ENCODE data around the gene ZNF541. TPM values are rescaled to one million over a fixed set of nuclear protein-coding genes. Genes with fewer than 3 reads are reported as not detected.
A peak's percentile ranks its signal among the peaks of the same experiment; 100 is the strongest.

Gene ZNF541
- total and polyA plus RNA-seq, 5 donors from 2014 or later = 0.07 to 0.52 (median 0.32) TPM; not detected in 1

DNA sequence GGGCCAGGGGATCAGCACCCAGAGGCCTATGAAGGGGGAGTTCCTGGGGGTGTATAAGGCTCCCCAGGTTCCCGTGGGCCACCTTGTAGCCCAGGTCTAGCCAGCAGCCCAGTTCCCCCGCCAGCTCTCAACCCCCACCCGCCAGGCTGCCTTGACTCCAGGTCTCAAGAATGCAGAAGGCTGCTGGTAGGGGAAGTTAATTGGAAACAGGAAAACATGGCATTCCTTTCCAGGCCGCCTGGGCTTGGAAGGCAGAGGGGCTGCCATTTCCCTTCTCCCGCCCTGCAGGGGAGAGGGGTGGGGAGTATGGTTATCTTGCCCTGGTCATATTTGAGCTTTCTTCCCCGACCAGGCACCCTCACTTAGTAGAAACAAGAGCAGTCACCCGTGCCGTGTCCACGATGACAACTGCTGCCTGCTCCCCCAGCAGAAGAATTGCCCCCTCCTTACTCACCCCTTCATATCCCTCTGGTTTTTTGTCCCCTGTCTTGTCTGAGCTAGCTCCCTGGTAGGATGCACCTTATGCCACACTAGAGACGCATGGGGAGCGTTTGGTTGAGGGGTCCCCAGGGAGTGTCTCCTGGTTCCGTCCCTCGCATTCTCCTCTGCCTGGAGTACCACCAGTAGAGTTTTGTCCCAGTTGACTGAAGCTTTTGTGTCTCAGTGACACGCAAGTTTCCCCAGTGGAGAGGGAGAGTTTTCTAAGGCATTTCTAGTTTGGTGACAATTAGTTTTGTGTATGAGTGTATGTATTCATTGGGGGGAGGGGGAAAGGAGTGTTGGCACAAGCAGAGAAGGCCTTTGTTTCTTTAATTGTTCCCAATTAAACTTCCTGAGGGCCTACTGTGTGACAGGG, 40.4 kb upstream of the ZNF541 start:
- Histone ChIP-seq H3K4me1 (ENCODE audit: control insufficient read depth, insufficient read depth, low read length, poor library complexity, severe bottlenecking) (peaks cover 37% of the 10 kb centered on the region), H3K27me3 (ENCODE audit: control insufficient read depth, insufficient read depth, low read length) (no peaks in the 10 kb centered on the region), H3K9me3 (ENCODE audit: control insufficient read depth in 2 of 2, low read length in 2 of 2) (no peaks in the 10 kb centered on the region), H3K36me3 (ENCODE audit: control insufficient read depth, insufficient read depth, low read length) (peaks cover 8% of the 10 kb centered on the region), H3K27ac (ENCODE audit: insufficient read depth, low read length, poor library complexity, severe bottlenecking) (no peak overlapping the region), H3K4me3 (ENCODE audit: low read depth, low read length) (no peak overlapping the region)
- peak overlapping the region in 2 of 4 donors; percentile 6 to 51 for H3K4me3 Mint-ChIP-seq
- DNase-seq = no peak
- peak overlapping the region in 1 of 3 donors; percentile 22 for H3K27ac Mint-ChIP-seq
- peaks cover 14% of the 10 kb centered on the region for H3K36me3 Mint-ChIP-seq
- peaks cover 12 to 65% (median 44%) of the 10 kb centered on the region in 4 donors for H3K4me1 Mint-ChIP-seq
- no peak for ATAC-seq (ENCODE audit: low read depth in 2 of 2)
- peaks cover 8% of the 10 kb centered on the region for H3K27me3 Mint-ChIP-seq
- H3K9me3 Mint-ChIP-seq = peaks cover 0 to 2% (median 0%) of the 10 kb centered on the region in 7 donors

DNA sequence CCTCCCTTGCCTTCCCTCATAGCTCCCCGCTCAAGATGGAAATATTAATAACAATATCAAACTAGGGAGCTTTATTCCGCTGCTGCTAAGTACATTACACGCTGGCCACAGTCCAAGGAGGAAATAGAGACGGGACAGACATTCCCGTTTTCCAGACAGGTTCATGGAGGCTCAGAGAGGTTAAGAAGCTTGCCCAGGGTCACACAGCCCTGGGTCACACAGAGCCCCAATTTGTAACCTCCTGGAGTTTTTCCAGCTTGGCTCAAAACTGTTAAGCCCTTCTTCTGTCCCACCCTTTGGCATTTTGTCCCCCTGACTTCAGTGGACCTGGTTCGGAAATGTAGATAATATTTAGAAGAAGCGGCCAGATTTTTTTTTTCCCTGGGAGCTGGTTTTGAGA, 38.0 kb upstream of the ZNF541 start:
- Histone ChIP-seq H3K36me3 (ENCODE audit: control insufficient read depth, insufficient read depth, low read length) (peaks cover 8% of the 10 kb centered on the region), H3K4me3 (ENCODE audit: low read depth, low read length) (peak overlapping the region; percentile 70)
- H3K4me1 Mint-ChIP-seq = peaks cover 14 to 59% (median 38%) of the 10 kb centered on the region in 4 donors

DNA sequence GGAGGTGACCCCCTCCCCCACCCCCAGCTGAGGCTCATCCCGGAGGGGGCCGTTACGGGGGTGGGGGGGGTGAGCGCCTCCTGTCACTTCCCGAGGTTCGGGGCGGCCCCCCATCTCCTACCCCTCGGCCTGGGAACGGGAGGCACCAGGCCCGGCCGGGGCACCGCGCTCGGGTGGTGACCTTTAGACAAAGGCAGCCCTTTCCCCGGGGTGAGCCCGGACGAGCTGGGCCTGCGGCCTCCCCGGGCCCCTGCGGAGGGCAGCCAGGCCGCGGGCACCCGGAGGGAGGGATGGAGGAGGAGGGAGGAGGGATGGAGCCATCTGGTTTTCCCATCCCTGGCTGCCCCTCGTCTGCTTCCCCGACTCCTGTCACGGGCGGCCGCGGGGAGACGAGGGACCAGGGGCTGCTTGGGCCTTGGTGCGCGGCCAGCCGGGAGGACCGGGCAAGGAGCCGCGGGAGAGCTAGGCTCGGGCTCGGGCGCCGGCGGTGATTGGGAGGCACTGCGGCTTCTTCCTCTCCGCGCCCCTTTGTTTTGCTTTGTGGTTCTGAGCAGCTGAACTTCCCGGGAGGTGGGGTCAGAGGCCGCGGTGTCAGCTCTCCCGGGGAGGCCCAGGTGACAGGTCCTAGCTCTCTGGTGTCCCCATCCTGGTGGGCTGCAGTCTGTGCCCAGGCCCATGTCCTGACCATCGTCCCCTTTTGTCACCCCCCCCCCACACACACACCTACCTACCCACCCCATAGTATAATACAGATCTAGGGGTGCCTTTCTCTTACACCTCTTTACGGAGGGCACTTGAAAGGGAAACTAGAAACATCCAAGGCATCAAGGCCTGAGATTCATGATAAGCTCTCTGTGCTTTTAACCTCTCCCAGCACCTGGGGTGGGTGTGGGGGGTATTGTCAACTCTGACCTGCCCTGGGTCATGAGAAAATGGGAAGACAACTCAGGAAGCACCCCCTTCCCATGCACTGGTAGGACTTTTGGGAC, 37.3 kb upstream of the ZNF541 start:
- H3K4me1 Mint-ChIP-seq = peaks cover 12 to 54% (median 32%) of the 10 kb centered on the region in 4 donors
- H3K27ac Mint-ChIP-seq = peak overlapping the region; percentile 80 to 93 (median 88)
- Histone ChIP-seq H3K4me1 (ENCODE audit: control insufficient read depth, insufficient read depth, low read length, poor library complexity, severe bottlenecking) (peaks cover 33% of the 10 kb centered on the region), H3K36me3 (ENCODE audit: control insufficient read depth, insufficient read depth, low read length) (peaks cover 8% of the 10 kb centered on the region), H3K27me3 (ENCODE audit: control insufficient read depth, insufficient read depth, low read length) (no peaks in the 10 kb centered on the region), H3K9me3 (ENCODE audit: control insufficient read depth in 2 of 2, low read length in 2 of 2) (no peaks in the 10 kb centered on the region), H3K27ac (ENCODE audit: insufficient read depth, low read length, poor library complexity, severe bottlenecking) (peak overlapping the region; percentile 72), H3K4me3 (ENCODE audit: low read depth, low read length) (peak overlapping the region; percentile 70)
- peak overlapping the region; percentile 84 to 97 (median 89) for H3K4me3 Mint-ChIP-seq
- peak in 1 of 2 donors; percentile 10 for ATAC-seq (ENCODE audit: low read depth in 2 of 2)
- H3K27me3 Mint-ChIP-seq = peaks cover 8% of the 10 kb centered on the region
- H3K36me3 Mint-ChIP-seq = peaks cover 11% of the 10 kb centered on the region
- peak; percentile 29 to 71 (median 51) for DNase-seq
- H3K9me3 Mint-ChIP-seq = peaks cover 0 to 3% (median 0%) of the 10 kb centered on the region in 7 donors

More for the DNA sequence above, 38.0 kb upstream of the ZNF541 start:
- H3K27me3 Mint-ChIP-seq = peaks cover 8% of the 10 kb centered on the region
- peaks cover 14% of the 10 kb centered on the region for H3K36me3 Mint-ChIP-seq
- H3K27ac ChIP-seq (ENCODE audit: insufficient read depth, low read length, poor library complexity, severe bottlenecking) = peak overlapping the region; percentile 72
- H3K9me3 Mint-ChIP-seq = peaks cover 0 to 3% (median 0%) of the 10 kb centered on the region in 7 donors
- peak overlapping the region; percentile 80 to 93 (median 88) for H3K27ac Mint-ChIP-seq
- peaks cover 36% of the 10 kb centered on the region for H3K4me1 ChIP-seq (ENCODE audit: control insufficient read depth, insufficient read depth, low read length, poor library complexity, severe bottlenecking)
- ATAC-seq (ENCODE audit: low read depth in 2 of 2) (no peak), DNase-seq (no peak)
- H3K4me3 Mint-ChIP-seq = peak overlapping the region; percentile 84 to 97 (median 89)
- H3K9me3 ChIP-seq (ENCODE audit: control insufficient read depth in 2 of 2, low read length in 2 of 2) = no peaks in the 10 kb centered on the region
- no peaks in the 10 kb centered on the region for H3K27me3 ChIP-seq (ENCODE audit: control insufficient read depth, insufficient read depth, low read length)

DNA sequence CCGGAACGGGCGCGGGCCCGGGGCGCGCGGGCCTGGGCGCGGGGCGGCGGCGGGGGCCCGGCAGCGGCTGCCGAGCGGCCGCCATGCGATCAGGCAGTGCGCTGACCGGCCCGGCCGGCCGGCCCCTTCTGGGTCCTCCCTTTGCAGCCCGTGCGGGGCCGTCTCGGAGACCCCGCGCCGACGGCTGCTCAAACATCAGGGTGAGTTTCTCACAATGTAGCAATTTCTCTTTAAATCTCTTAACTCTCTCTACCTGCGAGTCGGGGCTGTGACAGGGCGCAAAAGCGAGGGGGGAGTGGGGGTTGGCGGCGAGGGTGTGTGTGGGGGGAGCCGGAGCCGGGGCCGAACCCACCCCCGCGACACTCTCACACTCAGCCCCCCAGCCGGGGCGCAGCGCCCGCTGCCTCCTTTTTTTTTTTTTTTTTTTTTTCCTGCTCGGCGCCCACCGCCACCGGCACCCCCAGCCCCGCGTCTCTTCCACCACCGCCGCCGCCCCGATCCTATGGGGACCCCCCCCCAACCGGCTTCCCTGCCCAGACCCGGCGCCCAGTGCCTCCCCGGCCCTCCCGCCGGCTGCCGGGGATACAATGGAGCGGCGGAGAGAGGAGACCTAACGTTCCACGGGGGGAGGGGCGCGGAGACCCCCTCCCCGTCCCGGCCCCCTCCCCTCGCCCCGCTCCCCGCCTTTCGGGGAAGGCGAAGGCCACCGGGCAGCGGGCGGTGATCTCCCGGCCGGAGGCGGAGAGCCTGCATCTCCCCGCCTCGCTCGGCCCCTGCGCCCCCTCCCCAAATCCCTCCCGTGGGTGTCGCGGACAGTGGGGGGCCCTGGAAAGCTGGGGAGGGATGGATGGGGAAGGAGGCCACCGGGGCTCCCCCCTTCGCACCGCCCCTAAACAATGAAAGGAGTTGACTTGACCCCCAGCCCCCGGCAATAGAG, 36.3 kb upstream of the ZNF541 start, which contains the start of gene BICRA:
TSS of gene BICRA (plus strand) at position 166 of the 937 bp plus-strand sequence. CDS start 64,441 bp downstream, outside the sequence.
- ATAC-seq (ENCODE audit: low read depth in 2 of 2) (peak; percentile 69 to 74), DNase-seq (peak; percentile 74 to 89 (median 84))
- Histone ChIP-seq H3K36me3 (ENCODE audit: control insufficient read depth, insufficient read depth, low read length) (peaks cover 4% of the 10 kb centered on the region), H3K27me3 (ENCODE audit: control insufficient read depth, insufficient read depth, low read length) (no peaks in the 10 kb centered on the region), H3K4me1 (ENCODE audit: control insufficient read depth, insufficient read depth, low read length, poor library complexity, severe bottlenecking) (peaks cover 32% of the 10 kb centered on the region), H3K9me3 (ENCODE audit: control insufficient read depth in 2 of 2, low read length in 2 of 2) (no peaks in the 10 kb centered on the region), H3K27ac (ENCODE audit: insufficient read depth, low read length, poor library complexity, severe bottlenecking) (peak within 1 kb of the TSS; percentile 88), H3K4me3 (ENCODE audit: low read depth, low read length) (peak within 1 kb of the TSS; percentile 69)
- Mint-ChIP-seq H3K27ac (peak within 1 kb of the TSS; percentile 78 to 96 (median 87)), H3K9me3 (peaks cover 0 to 3% (median 0%) of the 10 kb centered on the region in 7 donors), H3K4me1 (peaks cover 12 to 49% (median 28%) of the 10 kb centered on the region in 4 donors), H3K4me3 (peak within 1 kb of the TSS; percentile 93 to 96 (median 94)), H3K27me3 (peaks cover 10% of the 10 kb centered on the region), H3K36me3 (peaks cover 7% of the 10 kb centered on the region)

DNA sequence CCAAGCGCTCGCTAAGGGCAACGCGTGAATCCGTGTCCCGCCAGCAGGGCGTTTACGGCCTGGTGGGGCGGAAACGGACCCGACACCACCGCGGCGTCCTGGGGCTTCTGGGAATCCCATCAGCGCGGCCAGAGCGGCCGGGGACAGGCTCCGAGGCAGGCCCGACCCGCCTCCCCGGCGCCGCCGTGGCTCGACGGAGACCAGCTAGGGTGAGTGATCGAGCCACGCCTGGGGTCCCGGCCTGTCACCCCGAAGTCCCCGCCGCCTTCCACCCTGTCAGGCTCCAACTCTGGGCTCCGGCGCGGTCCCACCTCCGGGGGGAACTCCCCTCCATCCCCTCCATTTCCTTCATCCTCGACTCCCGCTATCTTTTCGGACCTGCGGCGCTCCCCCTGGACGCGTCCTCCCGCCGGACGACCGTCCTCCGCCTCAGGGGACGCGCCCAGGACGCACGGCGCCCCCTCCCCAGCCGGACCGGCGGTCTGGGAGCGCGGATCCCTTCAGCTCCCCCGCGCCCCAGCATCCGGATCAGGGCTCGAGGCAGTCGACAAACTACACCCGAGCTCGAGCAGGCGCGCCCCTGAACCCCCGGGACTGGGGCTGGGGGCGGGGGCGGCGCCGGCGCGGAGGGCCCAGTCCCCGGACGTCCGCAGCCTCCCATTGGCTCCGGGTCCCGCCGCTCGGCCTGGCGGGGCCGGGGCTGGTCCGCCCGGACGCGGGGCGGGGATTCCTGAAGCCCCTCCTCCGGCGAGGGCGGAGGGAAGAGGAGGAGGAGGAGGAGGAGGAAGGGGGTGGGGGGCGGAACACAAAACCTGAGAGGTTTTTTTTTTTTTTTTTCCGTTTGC, 35.3 kb upstream of the ZNF541 start:
- Mint-ChIP-seq H3K4me1 (peaks cover 12 to 39% (median 22%) of the 10 kb centered on the region in 4 donors), H3K27me3 (peaks cover 14% of the 10 kb centered on the region), H3K27ac (peak overlapping the region; percentile 48 to 78 (median 76)), H3K4me3 (peak overlapping the region; percentile 77 to 96 (median 87)), H3K9me3 (peaks cover 0 to 2% (median 0%) of the 10 kb centered on the region in 7 donors), H3K36me3 (no peaks in the 10 kb centered on the region)
- DNase-seq (peak; percentile 94 to 96 (median 95)), ATAC-seq (ENCODE audit: low read depth in 2 of 2) (peak; percentile 86 to 87)
- Histone ChIP-seq H3K4me1 (ENCODE audit: control insufficient read depth, insufficient read depth, low read length, poor library complexity, severe bottlenecking) (peaks cover 32% of the 10 kb centered on the region), H3K27me3 (ENCODE audit: control insufficient read depth, insufficient read depth, low read length) (no peaks in the 10 kb centered on the region), H3K36me3 (ENCODE audit: control insufficient read depth, insufficient read depth, low read length) (peaks cover 4% of the 10 kb centered on the region), H3K4me3 (ENCODE audit: low read depth, low read length) (peak overlapping the region; percentile 69), H3K9me3 (ENCODE audit: control insufficient read depth in 2 of 2, low read length in 2 of 2) (no peaks in the 10 kb centered on the region), H3K27ac (ENCODE audit: insufficient read depth, low read length, poor library complexity, severe bottlenecking) (peak overlapping the region; percentile 88)

DNA sequence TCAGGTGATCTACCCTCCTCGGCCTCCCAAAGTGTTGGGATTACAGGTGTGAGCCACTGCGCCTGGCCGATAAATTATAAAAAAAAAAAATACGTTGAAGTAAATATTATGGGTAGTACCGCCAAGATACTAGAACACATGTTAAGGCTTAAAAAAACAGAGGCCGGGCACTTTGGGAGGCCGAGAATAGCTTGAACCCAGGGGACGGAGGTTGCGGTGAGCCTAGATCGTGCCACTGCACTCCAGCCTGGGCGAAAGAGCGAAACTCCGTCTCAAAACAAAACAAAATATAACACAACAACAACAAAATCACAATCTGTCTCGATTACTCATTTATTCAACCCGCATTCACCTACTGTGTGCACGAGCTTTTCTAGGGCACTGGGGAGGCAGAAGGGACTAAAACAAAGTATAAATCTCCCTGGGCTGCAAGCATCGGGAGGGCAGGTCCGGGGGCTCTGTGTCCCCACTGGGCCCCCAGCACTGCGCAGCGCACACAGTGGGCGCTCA, 34.7 kb upstream of the ZNF541 start:
- ATAC-seq (ENCODE audit: low read depth in 2 of 2) (no peak), DNase-seq (no peak)
- H3K4me3 Mint-ChIP-seq = peak overlapping the region; percentile 77 to 94 (median 87)

More for the DNA sequence above, 34.7 kb upstream of the ZNF541 start:
- peaks cover 14% of the 10 kb centered on the region for H3K27me3 Mint-ChIP-seq
- Histone ChIP-seq H3K36me3 (ENCODE audit: control insufficient read depth, insufficient read depth, low read length) (peaks cover 4% of the 10 kb centered on the region), H3K9me3 (ENCODE audit: control insufficient read depth in 2 of 2, low read length in 2 of 2) (no peaks in the 10 kb centered on the region), H3K27me3 (ENCODE audit: control insufficient read depth, insufficient read depth, low read length) (no peaks in the 10 kb centered on the region), H3K27ac (ENCODE audit: insufficient read depth, low read length, poor library complexity, severe bottlenecking) (peak overlapping the region; percentile 88), H3K4me1 (ENCODE audit: control insufficient read depth, insufficient read depth, low read length, poor library complexity, severe bottlenecking) (peaks cover 29% of the 10 kb centered on the region), H3K4me3 (ENCODE audit: low read depth, low read length) (peak overlapping the region; percentile 69)
- H3K36me3 Mint-ChIP-seq = no peaks in the 10 kb centered on the region
- H3K9me3 Mint-ChIP-seq = peaks cover 0 to 2% (median 0%) of the 10 kb centered on the region in 7 donors
- peaks cover 12 to 34% (median 20%) of the 10 kb centered on the region in 4 donors for H3K4me1 Mint-ChIP-seq
- H3K27ac Mint-ChIP-seq = peak overlapping the region; percentile 35 to 76 (median 46)

Measured in CD4-positive, CD25-positive, alpha-beta regulatory T cell (primary cell).